GM18870 (cell line): ENCODE data around the gene PEX14.

ENCODE experiments used
- ATAC-seq: cut with Tn5 transposase; IDR thresholded peaks from one replicate; pipeline ENCODE4 v1.9.1; 2021; ENCODE audit warnings: moderate library complexity; ENCODE audit not compliant: unreplicated experiment

The PEX14 gene

GRCh38 chr1:10515976-10516750, 41.4 kb downstream of the PEX14 start:
- no peak for ATAC-seq

DNA sequence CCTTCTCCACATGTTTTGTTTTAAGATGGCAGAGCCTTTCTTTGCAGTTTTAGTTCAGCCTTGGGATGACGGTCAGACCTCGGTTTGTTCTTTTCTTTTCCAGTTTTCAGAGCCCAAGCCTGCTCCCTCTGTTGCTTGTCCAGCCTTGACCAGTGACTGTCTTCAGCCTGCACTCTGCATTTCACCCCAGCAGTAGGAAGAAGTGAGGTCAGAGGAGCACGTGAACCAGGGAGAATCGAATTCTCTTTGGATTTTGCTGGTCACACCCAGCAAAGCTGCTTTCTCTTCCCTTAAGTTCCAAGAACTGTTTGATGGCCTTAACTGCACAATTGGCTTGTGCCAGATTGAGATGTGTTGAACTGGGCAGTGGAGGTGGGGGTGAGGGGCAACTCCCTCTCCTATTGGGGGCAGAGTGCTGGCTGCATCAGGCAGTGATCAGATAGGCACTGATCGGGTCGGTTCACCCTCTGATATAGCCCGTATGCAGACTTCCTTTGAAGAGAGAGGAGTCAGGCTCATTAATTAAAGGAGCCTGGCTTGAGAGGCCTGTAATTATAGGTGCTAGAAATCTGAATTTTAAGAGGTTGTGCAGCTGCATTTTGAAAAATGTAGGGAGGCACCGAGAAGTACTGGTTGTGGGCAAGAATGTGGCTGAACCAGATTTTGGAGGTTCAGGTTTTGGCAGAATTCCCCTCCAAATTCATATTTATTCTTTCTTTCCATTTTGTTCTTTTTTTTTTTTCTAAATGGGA, 42.4 kb downstream of the PEX14 start:
- ATAC-seq, result no peak

DNA sequence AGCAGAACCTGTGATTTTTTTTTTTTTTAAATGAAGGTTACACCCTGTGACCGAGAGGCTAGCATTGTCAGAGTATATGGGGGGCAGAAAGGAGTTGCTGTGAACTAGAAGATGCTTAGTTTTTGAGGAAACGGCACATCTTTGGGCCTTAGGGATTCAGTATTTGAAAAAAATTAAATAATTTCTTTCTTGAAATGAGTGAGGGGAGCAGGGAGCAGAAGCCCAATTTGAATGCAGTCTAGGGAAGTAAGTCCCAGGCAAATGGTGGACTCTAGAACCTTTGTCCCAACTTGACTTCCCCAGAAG, 42.9 kb downstream of the PEX14 start:
- ATAC-seq, result no peak

DNA sequence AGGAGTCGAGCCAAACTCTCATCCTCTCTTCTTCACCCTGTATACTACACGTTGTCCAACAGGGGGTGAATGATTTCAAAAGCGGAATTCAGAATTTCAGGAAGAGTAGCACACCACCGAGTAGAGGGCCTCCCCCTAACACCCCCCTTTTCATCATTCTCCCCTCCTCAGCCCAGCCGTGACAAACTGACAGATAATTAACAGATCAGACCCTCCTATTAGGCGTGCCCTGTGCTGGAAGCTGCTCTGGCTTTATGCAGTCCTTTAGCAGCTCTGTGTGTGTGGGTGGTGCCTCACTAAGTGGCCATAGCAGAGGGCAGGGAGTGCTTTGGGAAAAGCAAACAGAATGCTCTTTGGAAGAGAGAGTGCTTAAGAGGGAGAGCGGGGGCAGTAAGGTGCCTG, 44.3 kb downstream of the PEX14 start:
- ATAC-seq, result no peak

- ATAC-seq, result no peak
Observed at GRCh38 chr1:10520497-10520896, 45.7 kb downstream of the PEX14 start.

- no peak for ATAC-seq
Observed at GRCh38 chr1:10520952-10521351, 46.2 kb downstream of the PEX14 start.

DNA sequence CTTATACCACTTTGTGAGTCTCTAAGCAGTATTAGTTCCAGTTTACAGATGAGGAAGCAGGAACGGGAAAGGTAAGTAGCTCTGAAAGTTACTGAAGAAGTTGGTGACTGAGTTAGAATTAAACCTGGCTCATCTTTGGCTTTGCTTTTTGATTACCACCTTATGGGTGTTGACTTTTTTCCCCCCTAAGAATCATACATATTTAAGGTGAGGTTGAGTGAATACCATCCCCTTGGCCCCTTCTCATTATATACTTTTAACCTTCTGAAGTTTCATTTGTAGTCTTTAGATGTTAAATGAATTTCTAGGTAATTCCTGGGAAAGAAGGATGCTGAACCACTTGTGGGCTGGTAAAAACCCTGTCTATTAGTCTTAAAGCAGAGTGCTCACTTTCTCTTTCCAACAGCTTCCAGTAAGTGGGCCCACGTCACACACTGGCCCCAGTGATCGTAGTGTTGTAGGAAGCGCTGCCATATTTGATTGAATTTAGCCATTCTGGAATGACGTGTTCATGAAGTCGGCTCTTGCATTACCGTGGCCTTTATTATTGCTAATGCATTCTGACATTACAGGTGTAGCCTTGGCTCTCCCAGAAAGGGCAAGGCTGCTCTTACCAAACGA, 46.9 kb downstream of the PEX14 start:
- ATAC-seq, result no peak

GRCh38 chr1:10522322-10522860, 47.6 kb downstream of the PEX14 start:
- no peak for ATAC-seq

GRCh38 chr1:10525208-10525607, 50.5 kb downstream of the PEX14 start:
- no peak for ATAC-seq

- no peak for ATAC-seq
Observed at GRCh38 chr1:10528066-10529014, 53.6 kb downstream of the PEX14 start.

- no peak for ATAC-seq
Observed at GRCh38 chr1:10529091-10529490, 54.3 kb downstream of the PEX14 start.

- ATAC-seq, result no peak
Observed at GRCh38 chr1:10529765-10530164, 55.0 kb downstream of the PEX14 start.

- ATAC-seq, result no peak
Observed at GRCh38 chr1:10530281-10530740, 55.6 kb downstream of the PEX14 start.

DNA sequence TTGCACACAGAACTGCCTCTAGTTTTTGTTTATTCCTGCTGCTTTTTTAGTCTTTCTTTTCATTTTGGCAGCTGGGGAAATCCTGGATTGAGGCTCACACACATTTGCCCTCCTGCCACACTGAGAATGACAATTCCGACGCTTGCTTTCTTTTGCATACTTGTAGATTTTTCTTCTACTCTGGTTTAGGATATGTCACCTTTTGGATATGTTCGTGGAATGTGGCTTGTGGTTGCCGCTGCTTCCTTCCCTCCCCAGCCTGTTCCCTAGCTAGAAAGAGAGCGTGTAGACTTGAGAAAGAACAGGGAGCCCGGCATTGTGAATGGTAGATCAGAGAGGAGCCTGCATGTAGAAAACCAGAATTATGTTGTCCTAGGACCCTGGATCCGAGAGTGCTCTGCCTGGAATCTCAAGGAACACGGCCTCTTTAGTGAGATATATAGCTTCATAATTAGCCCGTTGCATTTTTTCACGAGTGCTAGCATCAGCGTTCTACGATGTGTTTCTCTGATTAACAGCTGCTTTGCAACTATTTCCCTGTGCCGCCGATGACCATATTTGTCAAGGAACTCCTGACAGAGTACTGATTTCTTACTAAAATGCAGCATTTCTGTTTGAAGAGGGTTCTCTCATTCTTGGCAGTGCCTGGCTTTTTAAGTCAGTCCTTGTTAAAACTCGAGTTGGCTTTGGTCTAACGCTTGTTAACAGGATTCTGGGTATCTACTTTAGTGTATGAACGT, 56.2 kb downstream of the PEX14 start:
- ATAC-seq, result no peak

GRCh38 chr1:10532362-10532761, 57.6 kb downstream of the PEX14 start:
- ATAC-seq, result no peak

DNA sequence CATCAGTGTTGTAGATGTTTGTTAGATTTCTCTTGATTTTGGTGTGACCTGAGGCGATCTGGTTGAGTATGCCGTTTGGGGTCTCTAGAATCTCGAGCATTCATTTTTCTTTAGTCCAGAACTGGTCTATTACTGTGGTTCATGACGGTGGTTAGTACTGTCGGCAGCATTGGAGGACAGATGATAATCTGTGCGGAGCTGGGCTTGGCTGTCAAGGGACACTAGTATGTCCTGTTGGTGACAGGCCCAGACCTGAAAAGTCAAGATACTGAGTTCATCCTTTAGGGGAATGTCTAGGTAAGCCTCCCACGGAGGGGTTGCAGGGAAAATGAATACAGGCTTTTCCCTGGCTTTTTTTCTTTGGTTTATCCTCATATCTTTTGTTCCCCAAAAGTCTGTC, 59.8 kb downstream of the PEX14 start:
- ATAC-seq, result no peak

DNA sequence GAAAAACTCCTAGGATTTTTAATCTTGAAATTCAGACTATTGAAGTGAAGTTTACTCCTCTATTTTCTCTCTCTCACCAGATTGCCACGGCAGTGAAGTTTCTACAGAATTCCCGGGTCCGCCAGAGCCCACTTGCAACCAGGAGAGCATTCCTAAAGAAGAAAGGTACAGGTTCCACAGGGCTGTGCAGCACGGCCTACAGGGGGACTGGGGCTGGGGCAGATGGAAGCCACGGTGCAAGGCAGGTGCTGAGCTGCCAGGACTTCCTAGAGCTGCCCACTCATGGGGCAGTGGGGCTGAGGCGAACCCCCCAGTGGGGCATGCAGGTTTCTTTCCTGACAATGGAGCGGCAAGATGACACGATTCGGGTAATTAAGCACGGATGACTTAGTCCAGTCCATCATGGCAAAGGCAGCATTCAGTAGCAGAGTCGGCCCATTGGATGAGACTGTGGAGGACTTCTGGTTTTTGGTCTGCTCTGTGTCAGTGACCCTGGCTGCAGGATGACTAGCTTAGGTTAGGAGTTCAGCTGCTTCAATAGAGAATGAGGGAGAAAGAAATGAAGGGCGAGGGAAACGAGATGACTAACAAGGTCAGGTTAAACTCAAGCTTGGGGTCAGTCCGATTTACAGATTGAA, 61.5 kb downstream of the PEX14 start:
- ATAC-seq, result no peak

DNA sequence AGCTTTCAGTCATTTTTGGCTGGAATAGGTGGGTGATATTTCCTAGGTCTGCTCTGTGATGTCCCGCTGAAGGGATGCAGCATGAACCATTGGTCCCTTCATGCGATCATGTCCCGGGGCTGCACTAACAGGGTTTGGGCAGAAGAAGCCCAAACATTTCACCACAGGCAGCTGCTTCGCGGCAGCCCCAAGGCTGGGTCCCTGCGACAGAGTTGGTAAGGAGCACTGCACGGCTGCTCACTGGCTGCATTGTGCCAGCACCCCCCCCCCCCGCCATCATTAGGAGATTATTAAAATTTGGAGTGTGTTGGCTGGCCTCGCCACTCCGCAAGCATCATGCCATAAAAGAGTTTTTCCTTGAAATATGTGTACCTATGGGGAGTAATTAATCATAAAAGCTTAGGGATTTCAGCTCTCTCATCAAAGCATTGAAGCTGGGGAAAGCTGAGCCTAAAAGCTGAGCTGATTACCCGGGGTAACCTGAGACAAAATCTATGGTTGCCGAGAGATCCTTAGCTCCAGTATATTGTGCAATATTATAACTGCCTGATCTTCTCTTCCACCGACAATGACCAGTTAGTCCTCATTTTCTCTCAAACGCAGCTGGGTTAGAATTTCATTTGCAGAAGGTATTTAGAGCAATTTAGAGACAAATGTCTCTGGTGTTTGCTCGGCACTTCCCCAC, 62.5 kb downstream of the PEX14 start:
- ATAC-seq, result no peak
